ENCODE measurements around the gene MYLK.
"Not testable (repeated sequence)": the region's sequence is repeated elsewhere in the genome, so short reads cannot be mapped to it uniquely, and the experiment has no call there.

MYLK gene

GRCh38 chr3:123610331-123610730, 273.8 kb downstream of the MYLK start:
- DNase-seq = peak; percentile 38

GRCh38 chr3:123609063-123609462, 275.1 kb downstream of the MYLK start:
- no peak for DNase-seq

GRCh38 chr3:123608263-123608937, 275.7 kb downstream of the MYLK start:
- DNase-seq = no peak

GRCh38 chr3:123606527-123606926, 277.6 kb downstream of the MYLK start:
- DNase-seq = no peak

- DNase-seq = no peak
These were observed 278.3 kb downstream of the MYLK start for GRCh38 chr3:123605789-123606234.

- DNase-seq = not testable (repeated sequence)
These were observed 281.0 kb downstream of the MYLK start for GRCh38 chr3:123603153-123603552.

GRCh38 chr3:123602325-123602724, 281.8 kb downstream of the MYLK start:
- no peak for DNase-seq

GRCh38 chr3:123600863-123601262, 283.3 kb downstream of the MYLK start:
- not testable (repeated sequence) for DNase-seq

- DNase-seq = no peak
These were observed 286.6 kb downstream of the MYLK start for GRCh38 chr3:123597561-123597960.

GRCh38 chr3:123595396-123596180, 288.5 kb downstream of the MYLK start:
- no peak for DNase-seq

- DNase-seq = no peak
These were observed 290.8 kb downstream of the MYLK start for GRCh38 chr3:123593381-123593780.

- no peak for DNase-seq
These were observed 293.3 kb downstream of the MYLK start for GRCh38 chr3:123590685-123591450.

- DNase-seq = no peak
These were observed 296.7 kb downstream of the MYLK start for GRCh38 chr3:123587401-123587800.

GRCh38 chr3:123586968-123587367, 297.2 kb downstream of the MYLK start:
- no peak for DNase-seq

GRCh38 chr3:123586131-123586530, 298.0 kb downstream of the MYLK start:
- DNase-seq = peak; percentile 77

GRCh38 chr3:123584988-123585937, 298.9 kb downstream of the MYLK start, which contains the start of gene HACD2:
Gene HACD2, minus strand, starts transcription at chr3:123585053. Its CDS starts 26 bp downstream, at chr3:123585027.
- peak; percentile 99 for DNase-seq

- DNase-seq = peak; percentile 70
These were observed 299.7 kb downstream of the MYLK start for GRCh38 chr3:123584284-123584987.

GRCh38 chr3:123583561-123583960, 300.6 kb downstream of the MYLK start:
- DNase-seq = no peak

- DNase-seq = no peak
These were observed 301.8 kb downstream of the MYLK start for GRCh38 chr3:123582315-123582714.

- DNase-seq = no peak
These were observed 308.0 kb downstream of the MYLK start for GRCh38 chr3:123576122-123576521.

- DNase-seq = no peak
These were observed 312.2 kb downstream of the MYLK start for GRCh38 chr3:123571973-123572365.

All from NCI-H1092 treated with DMSO at 0.1 percent for 48 hours (cell line).